C1 segment of cervical spinal cord (tissue), 14 donors: ENCODE data around the gene KCTD19.
A peak's percentile ranks its signal among the peaks of the same experiment; 100 is the strongest.

ENCODE experiments used
- DNase-seq, 14 donors: peaks; one replicate each; lab custom pipeline; 2025; lab: John Stamatoyannopoulos, UW

The KCTD19 gene

DNA sequence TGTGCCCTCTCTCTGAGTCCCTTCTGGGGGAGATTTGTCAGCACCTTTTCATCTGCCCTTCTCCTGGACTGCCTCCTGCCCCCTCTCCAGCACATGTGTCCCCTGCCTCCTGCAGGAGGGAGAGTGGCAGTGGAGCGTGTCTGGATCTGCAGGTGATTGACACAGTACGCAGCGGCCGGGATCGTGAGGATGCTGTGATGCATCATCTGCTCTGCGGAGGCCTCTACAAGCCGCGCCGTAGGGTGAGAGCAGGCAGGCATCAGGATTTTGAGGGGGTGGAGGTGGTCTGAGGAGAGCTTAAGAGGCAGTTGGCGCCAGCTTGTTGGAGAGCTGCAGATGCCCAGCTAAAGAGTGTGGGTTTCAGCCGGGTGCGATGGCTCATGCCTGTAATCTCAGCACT is 66.8 kb downstream of the KCTD19 start:
- DNase-seq, result no peak

DNA sequence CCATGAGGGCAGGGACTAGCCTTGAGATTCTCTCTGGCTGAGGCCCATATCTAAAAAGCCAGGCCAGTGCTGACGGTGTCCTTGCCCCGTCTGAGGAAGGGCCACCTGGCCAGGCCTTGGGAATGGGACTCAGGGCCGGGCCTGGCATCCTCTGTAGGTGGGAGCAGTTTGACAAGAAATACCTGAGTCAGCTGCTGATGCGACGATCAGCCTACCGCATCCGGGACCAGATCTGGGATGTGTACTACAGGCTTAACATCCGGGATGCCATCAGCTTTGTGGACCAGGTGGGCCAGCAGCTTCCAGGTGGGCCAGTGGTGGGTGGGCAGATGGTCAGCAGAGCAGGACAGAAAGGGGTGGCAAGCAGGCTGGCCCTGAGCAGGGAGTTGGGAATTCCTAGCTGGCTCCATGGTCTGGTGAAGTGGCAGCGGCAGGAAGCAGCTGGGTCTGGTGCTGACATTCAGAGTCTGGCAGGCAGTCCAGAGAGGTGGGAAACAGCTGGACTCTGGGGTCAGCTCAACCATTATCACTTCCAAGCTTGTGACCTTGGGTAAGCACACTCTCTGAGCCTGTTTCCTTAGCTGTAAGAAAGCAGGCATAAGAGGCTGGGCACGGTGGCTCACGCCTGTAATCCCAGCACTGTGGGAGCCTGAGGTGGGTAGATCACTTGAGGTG is 68.2 kb downstream of the KCTD19 start:
- DNase-seq, result no peak

DNA sequence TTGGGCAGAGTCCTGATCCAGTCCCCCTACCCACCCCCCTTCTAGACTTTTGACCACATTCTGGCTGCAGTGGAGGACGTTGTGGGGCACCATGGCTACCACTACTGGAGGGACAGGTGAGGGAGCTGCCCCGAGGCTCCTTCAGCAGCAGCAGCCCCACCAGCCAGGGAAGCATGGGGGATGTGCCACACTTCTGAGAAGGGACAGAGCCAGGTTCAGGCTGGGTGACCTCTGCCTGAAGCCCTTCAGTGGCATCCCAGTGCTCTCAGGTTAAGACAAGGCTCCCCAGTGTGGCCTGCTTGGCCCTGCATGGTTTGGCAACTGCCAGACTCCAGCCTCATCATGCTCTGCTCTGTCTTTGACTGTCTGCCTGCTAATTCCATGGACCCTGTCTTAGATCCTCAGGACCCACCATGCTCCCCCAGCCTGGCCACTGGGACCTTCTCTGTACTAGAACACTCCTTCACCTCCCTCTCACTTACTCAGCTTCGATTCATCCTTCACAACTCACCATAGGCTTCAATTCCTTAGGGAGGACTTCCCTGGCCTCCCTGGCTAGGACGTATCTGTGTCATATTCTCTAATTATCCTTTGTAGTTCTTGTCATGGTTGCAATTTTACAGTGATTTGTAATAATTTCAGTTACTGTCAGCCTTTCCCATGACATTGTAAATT is 68.9 kb downstream of the KCTD19 start:
- DNase-seq, result no peak

DNA sequence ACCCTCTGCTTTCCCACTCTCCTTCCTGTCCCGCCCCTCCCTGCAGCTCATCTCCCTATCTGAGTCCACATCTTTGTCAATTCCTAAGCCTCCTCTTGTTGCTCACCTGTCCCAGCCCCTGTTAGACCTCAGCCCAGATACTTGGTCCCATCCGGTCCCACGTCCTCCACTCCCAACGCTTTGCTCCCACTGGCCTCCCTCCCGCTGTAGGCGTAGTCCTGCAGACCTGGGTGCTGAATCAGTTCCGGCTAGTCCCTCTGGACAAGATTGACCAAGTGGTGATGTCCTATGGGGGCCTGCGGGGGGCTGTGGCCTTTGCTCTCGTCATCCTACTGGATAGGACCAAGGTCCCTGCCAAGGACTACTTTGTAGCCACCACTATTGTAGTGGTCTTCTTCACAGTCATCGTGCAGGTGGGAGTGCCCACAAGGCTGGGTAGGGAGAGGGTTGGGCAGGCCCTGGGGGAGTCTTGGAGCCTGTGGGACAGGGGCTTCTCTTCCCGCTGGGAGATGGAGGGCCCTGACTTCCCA is 69.8 kb downstream of the KCTD19 start:
- no peak for DNase-seq

DNA sequence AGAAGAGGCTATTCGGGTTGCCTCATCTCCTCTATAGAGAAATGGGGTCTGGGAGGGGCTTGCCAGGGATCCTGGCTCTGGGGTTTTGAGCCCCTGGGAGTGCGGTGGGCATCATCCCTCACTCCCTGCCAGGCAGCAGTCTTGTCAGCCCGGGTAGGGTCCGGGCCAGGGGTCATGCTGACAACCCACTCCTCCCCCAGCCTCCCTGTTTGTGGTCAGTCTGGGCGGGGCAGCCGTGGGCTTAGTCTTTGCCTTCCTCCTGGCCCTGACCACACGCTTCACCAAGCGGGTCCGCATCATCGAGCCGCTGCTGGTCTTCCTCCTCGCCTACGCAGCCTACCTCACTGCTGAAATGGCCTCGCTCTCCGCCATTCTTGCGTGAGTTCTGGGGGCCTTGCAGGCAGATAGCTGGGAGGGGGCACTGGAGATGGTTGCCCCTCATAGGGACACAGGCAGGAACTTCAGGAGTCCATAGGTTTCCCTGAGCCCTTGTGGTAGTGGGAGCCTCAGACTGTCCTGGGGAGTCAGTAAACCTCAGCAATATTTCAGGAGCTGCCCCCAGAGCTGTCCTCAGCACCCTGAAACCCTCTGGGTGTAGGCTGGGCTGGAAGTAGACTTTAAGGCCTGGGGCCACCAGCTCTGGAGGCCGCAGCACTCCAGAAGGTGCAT is 70.9 kb downstream of the KCTD19 start:
- no peak for DNase-seq

DNA sequence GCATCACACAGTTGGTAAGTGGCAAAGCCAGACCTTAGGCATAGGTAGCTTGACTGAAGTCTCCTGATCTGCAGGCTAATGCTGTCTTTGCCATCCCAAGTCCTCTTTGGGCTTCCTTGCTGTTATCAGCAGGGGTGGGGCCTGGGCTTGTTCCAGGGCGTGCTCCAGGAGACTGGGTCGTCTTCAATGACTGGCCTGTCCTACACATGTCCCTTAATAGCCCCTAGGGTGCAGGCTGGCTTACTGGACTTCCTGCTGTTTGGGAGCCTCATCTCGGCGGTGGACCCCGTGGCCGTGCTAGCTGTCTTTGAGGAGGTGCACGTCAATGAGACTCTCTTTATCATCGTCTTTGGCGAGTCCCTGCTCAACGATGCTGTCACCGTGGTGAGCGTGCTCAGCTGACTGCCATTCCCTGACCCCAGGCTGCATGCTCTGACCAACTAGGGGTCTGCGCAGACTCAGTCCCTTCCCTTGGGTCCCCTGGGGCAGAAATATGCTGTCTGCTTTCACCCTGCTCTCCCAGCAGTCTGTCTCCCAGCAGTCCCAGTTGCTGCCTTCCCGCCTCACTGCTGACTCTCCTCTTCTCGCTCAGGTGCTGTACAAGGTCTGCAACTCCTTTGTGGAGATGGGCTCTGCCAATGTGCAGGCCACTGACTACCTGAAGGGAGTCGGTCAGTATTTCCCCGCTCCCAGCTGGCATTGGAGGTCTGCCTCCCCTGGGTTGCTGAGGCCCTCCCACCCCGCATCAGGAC is 71.6 kb downstream of the KCTD19 start:
- no peak for DNase-seq

DNA sequence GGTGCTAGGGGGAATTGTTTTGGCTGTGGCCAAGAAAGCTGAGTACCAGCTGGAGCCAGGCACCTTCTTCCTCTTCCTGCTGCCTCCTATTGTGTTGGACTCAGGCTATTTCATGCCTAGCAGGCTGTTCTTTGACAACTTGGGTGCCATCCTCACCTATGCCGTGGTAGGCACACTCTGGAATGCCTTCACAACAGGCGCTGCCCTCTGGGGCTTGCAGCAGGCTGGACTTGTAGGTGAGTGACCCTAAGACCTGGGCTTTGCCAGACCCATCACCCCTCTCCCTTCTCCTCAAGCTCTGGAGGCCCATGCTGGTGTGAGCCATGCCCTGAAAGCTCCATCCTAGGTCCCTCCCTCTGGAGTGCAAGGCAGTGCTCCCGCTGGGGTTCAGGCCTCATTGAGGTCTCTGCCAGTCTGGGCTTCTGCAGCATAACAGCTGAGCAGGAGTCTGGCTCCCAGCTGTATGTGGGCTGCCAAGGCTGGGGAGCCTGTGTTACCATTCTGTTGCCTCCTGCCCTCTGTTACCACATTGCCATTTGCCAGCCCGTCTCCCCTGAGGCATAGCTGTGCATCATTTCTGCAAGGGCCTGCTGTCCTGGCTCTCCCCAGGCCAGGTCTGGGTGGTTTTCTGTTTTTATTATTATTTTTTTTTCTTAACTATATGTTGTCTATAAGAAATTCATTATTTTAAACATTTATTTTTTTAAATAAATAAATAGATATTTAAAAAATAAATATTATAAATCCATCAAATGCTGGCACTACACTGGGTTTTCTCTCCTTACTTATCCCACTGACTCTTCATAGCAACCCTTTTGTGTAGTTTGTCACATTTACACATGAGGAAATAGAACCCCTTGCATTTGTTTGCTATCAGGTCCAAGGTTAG is 73.7 kb downstream of the KCTD19 start:
- peak in 6 of 14 donors; percentile 11 to 47 (median 28) for DNase-seq

DNA sequence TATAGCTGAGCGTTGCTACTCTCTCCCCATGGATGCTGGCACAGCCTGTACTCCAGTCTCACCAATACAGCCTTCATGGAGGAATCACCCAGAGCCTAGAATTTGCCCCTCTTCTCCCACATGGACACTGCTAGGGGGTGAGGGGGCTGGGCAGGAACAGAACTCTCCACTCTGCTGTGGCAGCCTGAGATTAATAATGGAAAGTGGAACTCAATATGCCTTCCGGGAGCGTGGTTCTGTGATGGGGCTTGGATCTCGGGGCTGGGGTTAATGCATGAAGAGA is 76.6 kb downstream of the KCTD19 start:
- DNase-seq, result no peak

DNA sequence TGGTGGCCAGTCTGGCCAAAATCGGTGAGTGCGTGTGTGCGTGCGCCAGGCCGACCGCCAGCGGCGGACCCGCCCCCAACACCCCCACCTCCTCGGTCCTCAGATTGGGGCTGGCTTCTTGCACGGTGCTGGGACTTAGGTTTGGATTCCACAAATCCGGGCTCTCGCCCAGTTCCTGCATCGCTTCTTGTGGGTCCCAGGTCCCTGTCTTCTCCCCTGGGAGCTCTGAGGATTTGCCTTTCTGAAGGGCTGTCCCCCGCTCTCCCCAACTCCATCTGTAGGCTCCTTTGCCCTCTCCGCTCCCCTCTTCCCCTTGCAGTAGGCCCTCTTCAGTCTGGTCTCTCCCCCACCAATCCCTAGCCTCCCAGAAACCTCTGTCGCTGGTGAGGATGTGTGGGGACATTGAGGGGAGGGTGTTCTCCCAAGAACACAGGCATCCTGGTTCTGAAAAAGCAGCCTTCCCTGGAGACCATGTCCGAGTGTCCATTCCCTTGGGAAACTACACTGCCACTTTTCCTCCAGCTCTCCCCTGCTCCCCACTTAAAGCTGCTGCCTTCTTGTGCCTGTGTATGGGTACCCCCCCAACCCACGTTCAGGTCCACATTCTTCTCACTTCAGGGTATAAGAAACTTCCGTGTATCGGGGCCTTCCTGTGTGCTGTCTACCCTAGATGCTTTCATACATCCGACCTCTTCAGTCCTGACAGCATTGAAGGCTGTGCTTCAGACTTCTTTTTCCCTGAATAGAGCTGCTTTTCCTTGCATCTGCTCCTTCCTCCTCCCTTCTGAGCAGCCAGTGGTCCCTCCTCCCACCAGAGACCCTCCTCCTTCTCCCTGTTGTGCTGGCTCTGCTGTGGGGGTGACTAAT is 77.1 kb downstream of the KCTD19 start:
- peak in 1 of 14 donors; percentile 49 for DNase-seq

DNA sequence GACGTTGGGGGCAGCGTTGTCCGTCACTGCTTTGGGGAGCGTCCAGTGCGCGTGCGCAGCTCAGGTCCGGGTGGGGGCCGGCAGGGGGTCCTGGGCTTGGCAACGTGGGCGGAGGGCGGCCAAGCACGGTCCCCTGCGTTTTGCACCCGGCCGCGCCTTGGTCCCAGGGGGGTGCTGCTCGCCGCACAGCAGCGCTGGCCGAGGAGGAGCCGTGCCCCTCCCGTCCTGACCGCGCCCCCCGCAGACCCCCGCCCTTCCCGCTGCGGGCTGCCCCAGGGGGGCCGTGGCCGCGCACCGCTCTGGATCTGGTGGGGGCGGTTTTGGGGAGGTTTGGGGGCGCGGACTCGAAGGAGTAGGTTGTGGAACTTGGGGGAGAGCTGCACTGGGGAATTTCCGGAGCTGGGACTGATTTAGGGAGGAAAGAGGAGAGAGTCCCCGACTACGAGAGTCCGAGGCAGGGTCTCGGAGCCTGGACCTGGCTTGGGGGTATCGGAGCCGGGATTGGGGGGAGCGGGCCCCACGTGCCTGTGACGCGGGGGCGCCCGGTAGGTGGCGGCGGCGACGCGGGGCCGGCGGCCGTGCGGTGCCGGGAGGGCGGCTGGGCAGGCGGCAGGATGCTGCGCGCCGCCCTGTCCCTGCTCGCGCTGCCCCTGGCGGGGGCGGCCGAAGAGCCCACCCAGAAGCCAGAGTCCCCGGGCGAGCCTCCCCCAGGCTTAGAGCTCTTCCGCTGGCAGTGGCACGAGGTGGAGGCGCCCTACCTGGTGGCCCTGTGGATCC is 78.0 kb downstream of the KCTD19 start, which contains the start of gene SLC9A5:
Gene SLC9A5 (plus strand): TSS at position 579 of the 777 bp plus-strand sequence. CDS start 36 bp downstream, at position 615.
- peak in 3 of 14 donors; percentile 15 to 49 (median 27) for DNase-seq

DNA sequence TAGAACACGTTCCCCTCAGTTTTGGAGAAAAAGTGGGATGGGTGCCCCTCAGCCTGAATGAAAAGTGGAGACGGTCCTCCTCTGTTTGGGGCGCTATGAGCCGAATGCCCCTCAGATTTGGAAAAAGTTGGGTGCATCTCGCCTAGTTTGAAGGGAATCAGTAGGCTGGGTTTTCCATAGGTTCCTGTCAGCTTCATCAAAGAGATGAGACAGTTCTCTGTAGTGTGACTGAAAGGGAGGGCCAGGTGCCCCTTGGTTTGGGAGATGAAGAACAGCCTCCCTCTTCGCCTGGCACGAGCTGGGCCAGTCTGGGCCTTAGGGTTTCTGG is 78.5 kb downstream of the KCTD19 start:
- DNase-seq, result no peak

DNA sequence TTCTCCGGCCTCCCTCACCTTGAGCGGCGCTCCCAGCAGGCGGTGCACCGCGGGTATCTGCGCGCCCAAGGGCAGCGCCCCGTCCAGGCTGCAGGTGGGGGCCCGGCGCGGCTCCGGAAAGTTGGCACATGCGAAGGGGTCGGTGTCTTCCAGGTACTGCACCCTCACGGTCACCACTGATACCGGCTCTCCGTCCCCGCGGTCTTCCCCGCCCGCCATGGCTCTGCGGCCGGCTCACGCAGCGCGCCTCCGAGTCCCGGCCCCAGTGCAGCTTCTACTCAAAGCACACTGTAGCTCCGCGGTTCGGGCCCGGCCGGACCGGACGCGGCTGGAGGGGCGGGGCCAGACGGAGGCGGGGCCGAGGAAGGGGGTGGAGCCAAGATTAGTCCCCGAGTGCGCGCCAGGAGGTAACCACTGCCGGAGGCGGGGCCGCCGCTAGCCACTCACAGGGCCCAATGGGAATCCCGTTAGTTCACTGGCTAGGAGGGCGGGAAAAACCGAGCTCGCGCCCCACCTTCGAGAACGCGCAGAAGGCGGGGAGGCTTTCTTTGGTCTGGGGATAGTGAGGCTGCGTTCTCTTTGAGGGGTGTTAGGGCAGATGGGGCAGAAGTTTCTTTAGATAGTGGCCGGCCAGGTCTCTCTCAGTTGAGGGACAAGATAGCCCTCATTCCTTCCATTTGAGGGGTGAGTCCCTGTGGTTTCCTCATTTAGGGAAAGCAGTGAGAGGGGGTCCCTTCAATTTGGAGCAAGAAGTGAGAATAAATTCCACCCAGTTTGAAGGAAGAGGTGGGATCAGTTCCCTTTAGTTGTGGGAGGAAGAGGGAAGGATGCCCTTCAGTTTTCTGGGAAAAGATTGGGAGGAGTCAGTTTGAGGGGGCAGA is 79.1 kb downstream of the KCTD19 start, which contains the start of gene FHOD1:
Gene FHOD1 (minus strand): TSS at position 290 of the 881 bp plus-strand sequence. CDS start 71 bp downstream, at position 219.
- peak; percentile 51 to 94 (median 84) for DNase-seq

DNA sequence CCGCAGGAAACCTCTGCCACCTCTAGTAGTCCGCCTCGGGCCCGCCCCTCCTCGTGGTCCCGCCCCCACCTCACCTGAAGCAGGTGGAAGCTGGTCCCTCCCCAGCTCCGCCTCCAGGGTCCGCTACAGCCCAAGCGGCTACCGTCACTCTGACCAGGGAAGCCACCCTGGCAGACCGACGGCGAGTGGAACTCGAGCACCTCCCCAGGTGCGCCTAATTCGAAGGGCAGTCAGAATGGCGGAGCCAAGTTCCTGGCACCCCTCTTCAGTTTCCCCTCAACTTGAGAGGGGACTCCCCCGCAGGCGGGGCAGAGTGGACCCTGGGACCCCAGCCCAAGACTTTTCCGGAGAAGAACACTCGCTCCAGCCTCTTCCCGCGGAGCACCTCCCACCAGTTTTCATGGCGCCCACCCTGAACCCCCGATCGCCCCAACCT is 79.8 kb downstream of the KCTD19 start:
- DNase-seq, result peak in 4 of 14 donors; percentile 46 to 64 (median 55)

DNA sequence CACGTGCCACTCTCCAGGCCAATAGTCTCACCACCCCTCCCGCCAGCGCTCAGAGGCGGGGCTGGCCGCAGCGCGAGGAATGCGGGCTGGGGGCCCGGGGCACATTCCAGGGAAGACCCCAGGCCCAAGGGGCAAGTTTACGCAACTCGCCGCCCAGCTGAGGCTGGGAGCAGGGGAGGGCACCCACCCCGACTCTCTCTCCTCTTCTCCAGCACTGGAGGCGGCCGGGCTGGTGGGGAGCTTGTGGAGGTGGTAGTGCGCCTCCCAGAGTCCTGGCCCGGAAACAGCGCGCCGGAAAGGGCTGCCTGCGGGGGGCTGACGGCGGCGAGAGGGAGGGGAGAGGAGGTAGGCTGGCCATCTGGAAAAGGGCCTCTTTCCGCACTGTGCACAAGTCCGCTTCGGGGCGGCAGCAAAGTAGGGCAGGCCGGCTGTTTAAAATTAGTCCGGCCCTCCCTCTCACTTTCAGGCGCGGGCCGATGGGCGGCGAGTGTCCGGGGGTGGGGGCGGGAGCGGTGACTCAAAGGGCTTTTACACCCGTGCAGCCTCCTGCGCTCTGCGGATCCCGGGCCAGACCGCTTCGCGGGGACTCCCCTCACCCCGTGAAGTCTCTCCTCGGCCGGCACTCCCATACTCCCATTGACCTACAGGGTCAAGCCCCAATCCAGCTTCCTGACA is 80.3 kb downstream of the KCTD19 start:
- DNase-seq, result peak in 11 of 14 donors; percentile 28 to 80 (median 71)

DNA sequence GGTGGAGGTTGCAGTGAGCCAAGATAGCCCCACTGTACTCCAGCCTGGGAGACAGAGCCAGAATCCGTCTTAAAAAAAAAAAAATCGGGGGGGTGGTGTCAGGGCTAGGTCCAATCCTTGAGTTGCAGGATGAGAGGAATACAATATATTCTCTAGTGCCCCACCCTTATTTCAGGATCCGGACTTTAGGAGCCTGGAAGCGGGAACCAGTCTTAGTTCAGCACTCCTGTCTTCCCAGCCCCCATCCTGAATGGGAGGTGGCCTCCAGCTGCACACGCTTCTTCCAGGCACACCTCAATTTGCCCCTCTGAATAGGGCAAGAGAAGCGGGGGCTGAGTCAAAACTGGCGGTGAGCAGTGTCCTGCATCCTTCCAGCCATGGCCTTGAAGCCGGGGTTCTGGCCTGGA is 80.9 kb downstream of the KCTD19 start:
- no peak for DNase-seq

DNA sequence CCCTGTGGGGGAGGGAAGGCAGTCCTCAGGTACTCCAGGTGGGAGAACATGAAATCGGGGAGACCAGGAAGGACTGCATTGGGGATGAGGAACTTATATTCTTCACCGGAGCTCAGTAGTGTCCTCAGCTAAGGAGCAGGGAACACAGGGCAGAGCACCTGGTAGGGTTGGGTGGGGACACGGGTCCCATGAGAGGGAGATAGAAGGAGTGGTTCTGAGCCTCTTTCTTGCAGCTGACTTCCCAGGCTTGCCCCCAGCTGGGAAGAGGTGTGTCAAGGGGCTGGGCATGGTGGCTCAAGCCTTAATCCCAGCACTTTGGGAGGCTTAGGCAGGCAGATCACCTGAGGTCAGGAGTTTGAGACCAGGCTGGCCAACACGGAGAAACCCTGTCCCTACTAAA is 81.4 kb downstream of the KCTD19 start:
- DNase-seq, result no peak
